GM23248 (cell line): ENCODE data around the gene ICE2. TPM values are rescaled to one million over a fixed set of nuclear protein-coding genes. Genes with fewer than 3 reads are reported as not detected.

ENCODE experiments used
- DNase-seq: peaks from one replicate; pipeline ENCODE4 v3.0.0-alpha.2; 2015
- H2AFZ ChIP-seq: fragments of 200-600 bp; sonication (generic); 2 replicates; pipeline ENCODE4 v1.6.1; 2016; ENCODE audit warnings: antibody characterized with exemption
- H3F3A ChIP-seq: fragments of 200-600 bp; sonication (generic); 2 replicates; pipeline ENCODE4 v1.6.1; 2016; ENCODE audit warnings: mild to moderate bottlenecking, antibody characterized with exemption, mixed run types; ENCODE audit not compliant: insufficient read depth
- H3K27ac ChIP-seq: fragments of 200-600 bp; sonication (generic); 2 replicates; pipeline ENCODE4 v1.5.1; 2016; ENCODE audit warnings: mild to moderate bottlenecking
- H3K27me3 ChIP-seq: fragments of 200-600 bp; sonication (generic); replicated peaks from 2 replicates; pipeline ENCODE4 v1.6.1; 2016; ENCODE audit warnings: mild to moderate bottlenecking; ENCODE audit not compliant: insufficient read depth
- H3K36me3 ChIP-seq: fragments of 200-600 bp; sonication (generic); 2 replicates; pipeline ENCODE4 v1.6.1; 2016; ENCODE audit warnings: low read depth, mild to moderate bottlenecking
- H3K4me1 ChIP-seq: fragments of 200-600 bp; sonication (generic); 2 replicates; pipeline ENCODE4 v1.6.1; 2016; ENCODE audit warnings: mild to moderate bottlenecking; ENCODE audit not compliant: insufficient read depth
- H3K4me2 ChIP-seq: fragments of 200-600 bp; sonication (generic); one replicate; pipeline ENCODE4 v1.6.1; 2016; ENCODE audit warnings: mild to moderate bottlenecking; ENCODE audit not compliant: unreplicated experiment
- H3K4me3 ChIP-seq: fragments of 200-600 bp; sonication (generic); 2 replicates; pipeline ENCODE4 v1.5.1; 2016; ENCODE audit warnings: mild to moderate bottlenecking
- H3K79me2 ChIP-seq: fragments of 200-600 bp; sonication (generic); 2 replicates; pipeline ENCODE4 v1.6.1; 2016; ENCODE audit warnings: mild to moderate bottlenecking; ENCODE audit not compliant: insufficient read depth
- H3K9ac ChIP-seq: fragments of 200-600 bp; sonication (generic); 2 replicates; pipeline ENCODE4 v1.6.1; 2016; ENCODE audit warnings: mild to moderate bottlenecking
- H3K9me2 ChIP-seq: fragments of 200-600 bp; sonication (generic); 2 replicates; pipeline ENCODE4 v1.6.1; 2016; ENCODE audit warnings: mixed run types, mild to moderate bottlenecking, moderate library complexity; ENCODE audit not compliant: insufficient read depth
- H3K9me3 ChIP-seq: fragments of 200-600 bp; sonication (generic); one replicate; pipeline ENCODE4 v1.6.1; 2017; ENCODE audit warnings: low read depth
- H4K20me1 ChIP-seq: fragments of 200-600 bp; sonication (generic); 2 replicates; pipeline ENCODE4 v1.6.0; 2016; ENCODE audit not compliant: insufficient read depth
- EZH2 ChIP-seq: fragments of 200-600 bp; sonication (generic); IDR thresholded peaks from 2 replicates; pipeline ENCODE4 v1.6.1; 2018; ENCODE audit warnings: antibody characterized with exemption, mild to moderate bottlenecking; ENCODE audit not compliant: insufficient read depth, poor library complexity, severe bottlenecking
- EZH2phosphoT487 ChIP-seq: fragments of 200-600 bp; sonication (generic); IDR thresholded peaks from 2 replicates; pipeline ENCODE4 v1.6.1; 2018; ENCODE audit warnings: antibody characterized with exemption, moderate library complexity, mild to moderate bottlenecking, low read depth; ENCODE audit not compliant: insufficient read depth
- WGBS, 2 experiments: methylation state at CpG; one replicate each; pipeline ENCODE4 v1.1.6; 2015 to 2017; ENCODE audit warnings: low lambda C conversion rate in 2 of 2, low coverage in 1 of 2; ENCODE audit errors: missing lambda C conversion rate in 2 of 2; 5-methylcytosine and 5-hydroxymethylcytosine counted together
- in situ Hi-C: fragments of 300-500 bp; cut with MboI; formaldehyde crosslinking; loops from 2 replicates; pipeline ENCODE4 v1.15.0; 2020
- polyA plus RNA-seq: library from polyadenylated mRNA; unstranded; fragments of >200 nt; fragmentation: Nextera tagmentation; extraction: Ambion mirVana; gene quantifications from 2 replicates; pipeline ENCODE4 v1.2.1, GENCODE V29; 2016
- total RNA-seq: library from RNA; depleted of rRNA; stranded (reverse); fragments of >200 nt; shearing (Covaris generic); gene quantifications from 2 replicates; pipeline ENCODE4 v1.2.3, GENCODE V29; 2014

ICE2 gene
- total and polyA plus RNA-seq, 2 experiments from 2014 or later = 21.6 to 25.5 TPM

GRCh38 chr15:60386615-60387014, 92.3 kb downstream of the ICE2 start:
- no peak for DNase-seq
- no peaks in the 10 kb centered on the region for H3K9me3 ChIP-seq
- peak overlapping the region; percentile 45 for H3K4me3 ChIP-seq
- peak overlapping the region; percentile 99 for H3K9ac ChIP-seq
- peaks cover 62% of the 10 kb centered on the region for H3K36me3 ChIP-seq
- no peak overlapping the region for H2AFZ ChIP-seq
- H4K20me1 ChIP-seq = peaks cover 51% of the 10 kb centered on the region
- TF ChIP-seq EZH2phosphoT487 (no peak), EZH2 (no peak)
- 30 to 31% methylated on average over 4 of the region's 4 CpGs for WGBS, 2 experiments
- peaks cover 99% of the 10 kb centered on the region for H3K4me1 ChIP-seq
- H3F3A ChIP-seq = peaks cover 99% of the 10 kb centered on the region
- H3K4me2 ChIP-seq = peak overlapping the region; percentile 62
- H3K27ac ChIP-seq = peak overlapping the region; percentile 100
- H3K79me2 ChIP-seq = peaks cover 100% of the 10 kb centered on the region
- no peaks in the 10 kb centered on the region for H3K9me2 ChIP-seq
- no peaks in the 10 kb centered on the region for H3K27me3 ChIP-seq
- in situ Hi-C loops = no loop called here

GRCh38 chr15:60385620-60386552, 93.1 kb downstream of the ICE2 start:
- H3K79me2 ChIP-seq = peaks cover 100% of the 10 kb centered on the region
- peaks cover 99% of the 10 kb centered on the region for H3F3A ChIP-seq
- H3K9ac ChIP-seq = peak overlapping the region; percentile 99
- H3K4me3 ChIP-seq = peak overlapping the region; percentile 45
- H3K9me3 ChIP-seq = no peaks in the 10 kb centered on the region
- peaks cover 100% of the 10 kb centered on the region for H3K4me1 ChIP-seq
- no peaks in the 10 kb centered on the region for H3K9me2 ChIP-seq
- no peak overlapping the region for H2AFZ ChIP-seq
- peak overlapping the region; percentile 100 for H3K27ac ChIP-seq
- TF ChIP-seq EZH2 (no peak), EZH2phosphoT487 (no peak)
- peaks cover 66% of the 10 kb centered on the region for H3K36me3 ChIP-seq
- 44 to 46% methylated on average over 7 of the region's 7 CpGs for WGBS, 2 experiments
- H4K20me1 ChIP-seq = peaks cover 51% of the 10 kb centered on the region
- in situ Hi-C loops = no loop called here
- no peaks in the 10 kb centered on the region for H3K27me3 ChIP-seq
- H3K4me2 ChIP-seq = peak overlapping the region; percentile 62
- peak; percentile 56 for DNase-seq

- H3F3A ChIP-seq = peaks cover 98% of the 10 kb centered on the region
- no peak for TF ChIP-seq EZH2
- no peak for TF ChIP-seq EZH2phosphoT487
- no peaks in the 10 kb centered on the region for H3K27me3 ChIP-seq
- no peaks in the 10 kb centered on the region for H3K9me2 ChIP-seq
- H3K27ac ChIP-seq = peak overlapping the region; percentile 100
- peaks cover 98% of the 10 kb centered on the region for H3K4me1 ChIP-seq
- peak overlapping the region; percentile 99 for H3K9ac ChIP-seq
- 54 to 55% methylated on average over 3 of the region's 3 CpGs for WGBS, 2 experiments
- peaks cover 43% of the 10 kb centered on the region for H4K20me1 ChIP-seq
- peaks cover 90% of the 10 kb centered on the region for H3K79me2 ChIP-seq
- H3K36me3 ChIP-seq = peaks cover 62% of the 10 kb centered on the region
- no peak overlapping the region for H2AFZ ChIP-seq
- H3K9me3 ChIP-seq = no peaks in the 10 kb centered on the region
- in situ Hi-C loops = no loop called here
- H3K4me2 ChIP-seq = peak overlapping the region; percentile 62
- DNase-seq = peak; percentile 0
- H3K4me3 ChIP-seq = peak overlapping the region; percentile 45
These were observed 94.3 kb downstream of the ICE2 start for GRCh38 chr15:60384526-60385126.

- in situ Hi-C loops = no loop called here
- 9 to 11% methylated on average over 3 of the region's 3 CpGs for WGBS, 2 experiments
- peak overlapping the region; percentile 62 for H3K4me2 ChIP-seq
- H3K9me2 ChIP-seq = no peaks in the 10 kb centered on the region
- H3F3A ChIP-seq = peaks cover 98% of the 10 kb centered on the region
- H3K4me3 ChIP-seq = peak overlapping the region; percentile 45
- peaks cover 98% of the 10 kb centered on the region for H3K4me1 ChIP-seq
- H3K79me2 ChIP-seq = peaks cover 88% of the 10 kb centered on the region
- no peaks in the 10 kb centered on the region for H3K27me3 ChIP-seq
- H2AFZ ChIP-seq = no peak overlapping the region
- peak; percentile 77 for DNase-seq
- peak overlapping the region; percentile 100 for H3K27ac ChIP-seq
- H4K20me1 ChIP-seq = peaks cover 38% of the 10 kb centered on the region
- H3K36me3 ChIP-seq = peaks cover 61% of the 10 kb centered on the region
- no peaks in the 10 kb centered on the region for H3K9me3 ChIP-seq
- peak overlapping the region; percentile 99 for H3K9ac ChIP-seq
- TF ChIP-seq EZH2 (no peak), EZH2phosphoT487 (no peak)
These were observed 94.9 kb downstream of the ICE2 start for GRCh38 chr15:60384053-60384452.
